ENCODE data around the gene ZDHHC3.

Gene ZDHHC3

GRCh38 chr3:44976002-44976815 lies at the start of gene ZDHHC3, which contains the start of gene EXOSC7:
Gene ZDHHC3 (minus strand): TSS chr3:44976174. CDS start chr3:44959436, 16,738 bp downstream.
Gene EXOSC7 (plus strand): TSS chr3:44976244. CDS start chr3:44976278, 34 bp downstream.
- peak; percentile 14 for DNase-seq

DNA sequence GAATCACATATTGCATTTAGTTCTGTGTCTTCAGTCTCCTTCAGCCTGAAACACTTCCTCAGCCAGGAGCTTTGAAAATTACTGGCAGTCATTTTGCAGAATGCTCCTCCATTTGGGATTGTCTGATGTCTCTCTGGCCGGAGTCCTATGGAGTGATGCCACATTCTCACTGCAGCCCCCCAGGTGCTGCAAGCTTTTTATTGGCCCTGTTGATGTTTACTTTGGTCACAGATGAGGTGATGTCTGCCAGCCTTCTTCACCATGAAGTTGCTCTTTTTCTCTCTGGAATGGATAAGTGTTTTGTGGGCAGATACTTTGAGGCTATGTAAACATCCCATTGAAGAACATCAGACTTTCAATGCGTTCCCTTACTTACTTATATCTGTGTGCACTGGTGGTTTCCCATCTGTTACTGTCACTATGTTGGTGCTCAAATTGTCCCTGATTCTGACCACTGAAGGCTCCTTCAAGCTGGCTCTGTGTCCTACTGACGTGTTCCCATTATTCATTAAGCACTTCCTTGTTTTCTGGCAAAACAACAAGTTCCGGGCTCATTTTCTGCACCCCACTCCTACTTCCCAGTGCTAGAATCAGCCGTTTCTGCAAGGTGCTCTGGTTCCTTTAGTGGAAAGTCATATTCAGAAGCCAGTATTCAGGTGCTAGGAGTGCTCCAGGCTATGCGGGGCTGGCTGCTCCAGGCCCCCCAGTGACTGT lies 48.7 kb upstream of the ZDHHC3 start:
- DNase-seq = no peak

- DNase-seq = no peak
Measured at GRCh38 chr3:45023675-45024074, 47.7 kb upstream of the ZDHHC3 start.

DNA sequence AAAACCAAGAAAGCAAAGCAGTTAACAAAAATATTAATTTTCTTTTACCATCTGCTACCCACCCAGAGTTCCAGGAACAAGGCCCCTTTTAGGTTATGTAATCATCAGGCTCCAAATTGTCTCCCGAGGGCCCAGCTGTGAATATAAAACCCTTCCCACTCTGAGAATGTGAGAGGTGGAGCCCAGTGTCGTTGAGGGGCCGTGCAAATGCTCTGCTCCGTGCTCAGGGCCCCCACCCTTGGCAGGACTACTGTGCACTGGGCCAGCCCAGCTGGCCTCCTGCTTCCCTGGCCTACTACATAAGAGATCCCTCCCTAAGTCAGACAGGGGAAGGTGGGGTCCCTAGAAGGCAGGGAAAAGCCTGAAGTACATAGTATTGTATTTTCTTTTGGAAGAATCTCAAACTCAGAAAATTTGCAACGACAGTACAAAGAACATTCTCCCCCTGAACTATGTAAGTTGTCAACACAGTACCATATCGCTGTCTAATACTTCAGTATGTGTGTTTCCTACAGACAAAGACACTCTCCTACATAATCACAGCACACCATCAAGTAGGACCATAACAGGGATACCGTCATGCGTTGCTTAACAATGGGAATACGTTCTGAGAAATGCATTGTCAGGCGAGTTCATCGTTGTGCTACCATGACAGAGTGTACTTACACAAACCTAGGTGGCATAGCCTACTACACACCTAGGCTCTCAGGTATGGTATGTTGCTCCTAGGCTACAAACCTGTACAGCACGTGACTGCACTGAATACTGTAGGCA lies 45.7 kb upstream of the ZDHHC3 start:
- no peak for DNase-seq

- no peak for DNase-seq
Measured at GRCh38 chr3:45020534-45020933, 44.6 kb upstream of the ZDHHC3 start.

- DNase-seq = no peak
Measured at GRCh38 chr3:45017821-45018220, 41.8 kb upstream of the ZDHHC3 start.

DNA sequence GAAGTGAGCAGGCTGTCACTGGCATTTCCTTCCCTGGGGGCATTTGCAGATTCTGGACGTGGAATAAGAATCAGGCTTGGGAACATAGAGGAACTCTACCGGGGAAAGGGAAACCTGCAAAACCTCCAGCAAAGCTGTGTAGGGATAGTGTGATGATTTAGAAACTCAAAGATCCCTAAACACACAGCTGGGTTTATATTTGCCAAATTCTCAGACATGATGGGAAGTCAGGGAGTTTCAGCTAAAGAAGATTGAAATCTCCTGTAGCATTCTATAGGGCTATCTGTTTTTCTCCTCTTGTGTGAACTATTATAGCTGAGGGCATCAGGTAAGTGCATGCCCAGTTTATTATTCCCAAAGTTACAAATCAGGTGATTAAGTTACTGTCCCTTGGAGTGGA lies 40.9 kb upstream of the ZDHHC3 start:
- DNase-seq = no peak

DNA sequence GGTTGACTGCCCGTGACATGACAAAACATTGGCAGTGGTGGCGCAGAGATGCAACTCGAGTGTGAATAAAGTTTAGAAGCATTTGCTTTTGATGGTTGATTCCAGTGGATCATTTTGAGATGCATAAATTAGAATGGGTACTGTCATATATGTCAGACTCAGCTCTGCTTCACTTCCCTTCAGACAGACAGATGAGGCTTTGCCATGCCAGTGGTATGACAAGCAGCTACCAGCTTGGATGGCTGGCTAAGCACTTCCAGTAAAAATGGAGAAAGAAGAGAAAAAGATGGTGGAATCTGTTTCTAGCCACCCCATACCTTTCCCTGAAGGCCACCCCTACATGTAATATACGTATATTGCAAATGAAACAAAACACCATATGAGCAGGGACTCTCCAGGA lies 36.6 kb upstream of the ZDHHC3 start:
- no peak for DNase-seq

- no peak for DNase-seq
Measured at GRCh38 chr3:45011756-45012508, 36.0 kb upstream of the ZDHHC3 start.

- DNase-seq = no peak
Measured at GRCh38 chr3:45010811-45011333, 34.9 kb upstream of the ZDHHC3 start.

GRCh38 chr3:45009868-45010267 lies 33.9 kb upstream of the ZDHHC3 start:
- no peak for DNase-seq

GRCh38 chr3:45008117-45008516 lies 32.1 kb upstream of the ZDHHC3 start:
- DNase-seq = no peak

- no peak for DNase-seq
Measured at GRCh38 chr3:45007091-45007490, 31.1 kb upstream of the ZDHHC3 start.

- no peak for DNase-seq
Measured at GRCh38 chr3:45003859-45004258, 27.9 kb upstream of the ZDHHC3 start.

DNA sequence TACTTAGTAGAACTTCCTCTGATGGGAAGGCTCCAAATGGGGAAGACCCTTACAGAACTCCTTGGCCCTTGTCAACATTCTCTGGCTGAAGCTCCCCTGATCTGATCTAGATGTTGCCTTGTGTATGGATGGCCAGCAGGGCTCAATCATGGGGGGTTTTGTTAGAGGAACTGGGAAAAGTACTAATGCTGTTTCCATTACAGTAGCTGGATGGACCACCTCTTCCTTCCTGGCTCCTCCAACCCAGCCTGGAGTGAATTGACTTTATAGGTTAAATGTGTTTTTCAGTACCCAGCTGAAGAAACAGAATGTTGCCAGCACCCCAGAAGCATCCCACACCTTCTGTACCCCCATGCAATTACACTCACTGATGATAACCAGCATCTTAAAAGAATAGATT lies 27.4 kb upstream of the ZDHHC3 start:
- no peak for DNase-seq

GRCh38 chr3:45002720-45003119 lies 26.7 kb upstream of the ZDHHC3 start:
- no peak for DNase-seq

GRCh38 chr3:45002139-45002660 lies 26.2 kb upstream of the ZDHHC3 start:
- DNase-seq = no peak

GRCh38 chr3:45001738-45002137 lies 25.8 kb upstream of the ZDHHC3 start:
- no peak for DNase-seq

DNA sequence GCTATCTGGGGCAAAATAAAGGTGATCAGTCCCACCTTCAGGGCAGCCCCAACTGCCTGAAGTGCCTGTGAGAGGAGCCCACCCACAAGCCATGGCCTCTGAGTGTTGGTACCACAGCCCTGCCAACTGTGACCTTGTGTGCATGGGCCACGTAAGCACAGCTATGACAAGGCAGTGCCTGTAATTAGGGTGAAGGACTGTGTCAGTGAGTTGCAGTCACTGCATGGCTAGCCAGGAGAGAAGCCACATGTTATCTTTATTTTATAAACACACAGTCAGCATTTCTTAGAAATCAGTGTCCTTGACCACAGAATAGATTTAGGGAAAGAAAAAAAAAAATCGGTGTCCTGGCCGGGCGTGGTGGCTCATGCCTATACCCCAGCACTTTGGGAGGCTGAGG lies 24.8 kb upstream of the ZDHHC3 start:
- DNase-seq = no peak

- DNase-seq = no peak
Measured at GRCh38 chr3:44999782-45000181, 23.8 kb upstream of the ZDHHC3 start.

GRCh38 chr3:44996556-44996969 lies 20.6 kb upstream of the ZDHHC3 start:
- no peak for DNase-seq

- DNase-seq = no peak
Measured at GRCh38 chr3:44995142-44995770, 19.3 kb upstream of the ZDHHC3 start.

All from NCI-H524 treated with DMSO at 0.1 percent for 48 hours (cell line).